Activated naive CD4-positive, alpha-beta T cell treated with anti-CD3 and anti-CD28 coated beads, Interleukin-2, amount 10 ng/mL, durations not matched to agents 5 hours and 36 hours (primary cell): ENCODE results near the gene POLE3. TPM values are rescaled to one million over a fixed set of nuclear protein-coding genes. Genes with fewer than 3 reads are reported as not detected.

Source experiments
- total RNA-seq, 2 experiments: library from RNA; stranded (reverse); gene quantifications; one replicate each; pipeline ENCODE4 v1.2.3, GENCODE V29; 2021

Gene POLE3, protein sequence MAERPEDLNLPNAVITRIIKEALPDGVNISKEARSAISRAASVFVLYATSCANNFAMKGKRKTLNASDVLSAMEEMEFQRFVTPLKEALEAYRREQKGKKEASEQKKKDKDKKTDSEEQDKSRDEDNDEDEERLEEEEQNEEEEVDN
- total RNA-seq = 10 to 100 TPM; 60.5 to 61.2 TPM

DNA sequence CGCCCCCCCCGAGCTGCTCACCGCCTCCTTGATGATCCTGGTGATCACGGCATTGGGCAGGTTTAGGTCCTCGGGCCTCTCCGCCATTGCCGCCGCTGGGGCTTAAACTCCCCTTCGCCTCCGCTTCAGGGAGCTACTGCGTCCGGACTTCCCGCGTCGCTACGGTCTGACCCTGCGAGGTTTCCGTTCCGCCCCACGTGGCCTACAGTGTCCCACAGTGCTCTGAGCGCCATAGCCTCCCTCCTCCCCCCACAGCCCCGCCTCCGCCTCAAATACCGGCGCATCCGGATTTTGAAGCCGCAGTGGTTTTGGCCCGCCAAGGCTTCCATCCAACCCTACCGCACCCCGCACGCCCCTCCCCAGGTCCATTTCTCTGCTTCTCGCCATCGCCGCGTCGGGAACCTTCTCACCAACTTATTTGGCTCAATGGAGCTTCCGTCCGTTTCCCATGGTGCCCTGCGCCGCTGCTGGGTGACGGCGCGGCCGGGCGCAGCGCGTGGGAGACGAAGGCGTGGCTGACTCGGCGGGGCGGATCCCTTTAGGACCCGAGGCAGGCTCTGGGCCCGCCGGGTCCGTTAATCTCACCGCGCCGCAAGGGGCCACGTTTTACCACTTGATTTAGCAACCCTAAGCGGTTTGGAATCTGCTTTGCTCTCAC, at the start of gene POLE3, which contains the start of gene C9orf43:
Gene POLE3 (minus strand): TSS at position 469 of the 658 bp plus-strand sequence. CDS start 382 bp downstream, at position 87.
Gene C9orf43 (plus strand): TSS at position 541 of the 658 bp plus-strand sequence. CDS start 2,747 bp downstream, outside the sequence.

DNA sequence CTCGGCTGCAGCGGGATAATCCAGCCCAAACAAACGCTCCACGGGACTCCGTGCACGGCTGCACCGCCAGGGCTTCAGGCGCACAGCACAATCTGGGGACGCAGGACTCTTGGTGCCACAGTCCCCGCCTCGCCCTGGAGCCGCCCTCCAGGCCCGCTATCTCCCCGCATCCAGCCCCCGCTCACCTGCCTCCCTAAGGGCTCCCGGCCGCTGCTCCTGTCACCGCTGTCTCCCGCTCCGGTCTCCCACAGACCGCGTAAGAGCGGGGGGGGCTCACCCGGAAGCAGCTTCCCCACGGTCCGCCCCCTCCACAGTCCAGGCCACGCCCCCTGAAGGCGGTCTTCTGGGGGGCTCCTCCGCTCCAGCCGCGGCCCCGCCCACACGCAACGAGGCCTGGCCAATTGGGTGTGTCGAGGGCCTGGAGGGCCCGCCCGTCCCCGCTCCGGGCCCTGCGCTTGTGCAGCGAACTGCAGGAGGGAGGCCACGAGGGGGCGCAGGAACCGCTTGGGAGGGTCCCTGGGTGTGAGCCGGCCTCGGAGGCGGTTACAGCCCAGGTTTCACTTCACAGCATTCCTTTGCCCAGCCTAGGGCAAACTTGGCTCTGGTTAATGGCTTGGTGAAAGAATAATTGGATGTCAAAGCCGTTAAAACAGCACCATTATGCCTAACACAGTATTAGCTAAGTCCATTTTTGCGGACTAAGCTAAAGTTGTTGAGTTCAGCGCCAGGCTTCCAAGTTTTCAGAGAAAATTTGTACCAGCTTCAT, 9.3 kb downstream of the POLE3 start, which contains the start of gene ALAD:
Gene ALAD (minus strand): TSS at position 258 of the 766 bp plus-strand sequence. CDS start 7,725 bp downstream, outside the sequence.

DNA sequence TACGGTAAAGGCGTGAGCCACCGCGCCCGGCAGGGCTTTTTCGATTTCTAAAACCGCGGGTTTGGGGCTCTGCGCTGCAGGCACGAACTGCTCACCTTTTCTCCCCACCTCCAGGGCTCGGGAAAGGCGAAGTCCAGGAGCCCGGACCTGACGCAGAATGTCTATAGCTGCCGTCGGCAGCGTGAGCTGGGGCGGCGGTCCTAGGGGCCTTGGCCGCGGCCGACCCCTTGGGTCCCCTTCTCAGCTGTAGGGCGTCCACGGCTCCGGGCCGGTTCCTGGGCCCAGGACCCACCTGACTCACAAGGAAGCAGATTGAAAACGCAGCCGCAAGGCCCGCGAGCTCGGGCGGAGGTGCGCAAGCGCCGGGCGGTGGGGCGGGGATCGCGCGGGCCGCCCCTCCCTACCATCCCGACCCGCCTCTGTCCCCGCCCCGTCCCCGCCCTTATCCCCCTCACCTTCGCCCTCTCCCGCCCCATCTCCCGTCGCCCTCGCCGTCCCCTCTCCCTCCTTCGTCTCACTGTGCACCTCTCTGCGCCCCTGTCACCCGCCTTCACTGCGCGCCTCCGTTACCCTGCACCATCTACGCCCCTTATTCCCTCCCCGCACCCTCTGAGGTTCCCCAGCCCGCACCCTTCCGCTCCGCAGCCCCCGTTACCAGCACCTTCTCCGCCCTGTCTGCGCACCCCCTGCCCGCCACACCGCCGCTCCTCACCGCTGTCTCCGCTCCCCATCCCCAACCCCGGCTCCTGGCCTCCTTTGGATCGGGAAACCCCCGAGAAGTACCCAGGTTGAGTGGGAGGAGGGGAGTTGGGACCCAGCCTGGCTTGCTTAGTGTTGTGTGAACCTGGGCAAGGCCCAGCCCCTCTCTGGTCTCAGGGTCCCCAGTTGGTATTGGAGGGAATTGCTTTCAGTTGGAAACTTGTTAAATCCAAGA, 33.6 kb downstream of the POLE3 start, which contains the start of gene HDHD3:
Gene HDHD3 (minus strand): TSS at position 353 of the 934 bp plus-strand sequence. CDS start 2,632 bp downstream, outside the sequence.

Other genes with a start within 250 kb of the POLE3 start
- gene FKBP15, start 189.4 kb downstream of the POLE3 start, total RNA-seq = 10 to 100 TPM; 34.7 to 35.4 TPM
- 1 to 10 TPM; 7.7 to 7.8 TPM for gene SLC31A1, start 189.1 kb downstream of the POLE3 start, total RNA-seq
- gene CDC26, start 135.1 kb downstream of the POLE3 start, total RNA-seq = 10 to 100 TPM; 32.2 to 35.2 TPM
- gene PRPF4, start 135.0 kb downstream of the POLE3 start, total RNA-seq = 10 to 100 TPM; 22.8 to 25.0 TPM
- not detected for gene RNF183, start 107.3 kb downstream of the POLE3 start, total RNA-seq
- under 1 TPM; 0.91 to 0.96 TPM for gene WDR31, start 70.4 kb downstream of the POLE3 start, total RNA-seq
- 1 to 10 TPM; 2.5 to 2.6 TPM for gene BSPRY, start 61.1 kb downstream of the POLE3 start, total RNA-seq
- 10 to 100 TPM; 15.5 to 17.0 TPM for gene HDHD3, start 33.7 kb downstream of the POLE3 start, total RNA-seq
- gene ALAD, start 9.4 kb downstream of the POLE3 start, total RNA-seq = 10 to 100 TPM; 27.9 to 32.9 TPM
- under 1 TPM; 0.39 to 0.43 TPM for gene C9orf43, start 72 bp upstream of the POLE3 start, total RNA-seq
- 10 to 100 TPM; 33.3 to 34.1 TPM for gene RGS3, start 53.1 kb upstream of the POLE3 start, total RNA-seq